Activated CD4-positive, alpha-beta T cell treated with anti-CD3 and anti-CD28 coated beads, Interleukin-2, amount 50 U/mL, for 48 hours (primary cell): Measurements from ENCODE around the gene ARPC5L.
"Not testable (repeated sequence)": the region's sequence is repeated elsewhere in the genome, so short reads cannot be mapped to it uniquely, and the experiment has no call there.

ENCODE experiments used
- DNase-seq, 2 experiments: peaks; one replicate each; pipeline ENCODE4 v3.0.0-alpha.2; 2020

The ARPC5L gene

DNA sequence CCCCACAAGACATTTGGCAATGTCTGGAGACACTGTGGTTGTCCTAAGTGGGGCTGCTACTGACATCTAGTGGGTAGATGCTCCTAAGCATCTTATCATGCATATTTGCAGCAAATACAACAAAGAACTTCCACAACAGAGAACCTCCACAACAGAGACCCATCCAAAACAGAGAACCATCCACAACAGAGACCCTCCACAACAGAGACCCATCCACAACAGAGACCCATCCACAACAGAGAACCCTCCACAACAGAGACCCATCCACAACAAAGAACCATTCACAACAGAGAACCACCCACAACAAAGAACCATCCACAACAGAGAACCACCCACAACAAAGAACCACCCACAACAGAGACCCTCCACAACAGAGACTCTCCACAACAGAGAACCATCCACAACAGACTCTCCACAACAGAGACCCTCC lies 32.8 kb downstream of the ARPC5L start:
- DNase-seq: no peak

DNA sequence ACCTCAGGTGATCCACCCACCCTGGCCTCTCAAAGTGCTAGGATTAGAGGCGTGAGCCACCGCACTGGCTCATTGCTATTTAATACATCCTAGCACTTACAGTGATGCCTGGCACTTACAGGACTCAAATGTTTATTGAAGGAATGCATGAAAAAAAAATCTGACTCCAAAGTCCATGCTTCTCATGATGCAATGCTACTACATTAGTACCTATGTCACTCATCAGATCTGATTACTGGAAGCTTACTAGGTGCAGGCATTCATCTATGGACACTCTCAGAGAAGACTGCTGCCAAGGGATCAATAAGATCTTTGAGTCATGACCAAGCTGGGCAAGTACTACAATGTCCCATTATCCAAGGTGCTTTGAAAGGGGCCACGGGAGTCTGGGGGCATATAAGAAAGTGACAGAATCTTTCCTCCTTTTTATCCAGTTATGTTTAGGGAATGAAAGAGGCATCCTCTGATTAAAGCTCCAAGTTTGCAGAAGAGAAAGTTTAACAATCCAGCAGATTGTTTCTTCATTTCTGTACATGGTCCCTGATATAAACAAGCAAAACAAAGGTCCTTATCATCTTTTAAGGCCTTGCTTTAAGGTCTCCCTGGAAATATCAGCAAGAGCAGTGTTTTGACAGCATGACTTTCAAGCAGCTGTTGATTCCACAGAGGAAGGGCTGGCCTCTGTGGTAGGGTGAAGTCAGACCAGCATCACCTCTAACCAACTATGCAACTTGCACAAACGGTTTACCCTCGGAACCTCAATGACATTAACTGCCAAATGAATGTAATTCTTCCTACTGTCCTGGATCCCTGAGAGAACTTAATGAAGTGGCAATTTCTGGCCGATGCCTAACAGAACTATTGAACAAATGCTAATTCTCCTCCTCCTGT lies 35.9 kb downstream of the ARPC5L start:
- no peak for DNase-seq

DNA sequence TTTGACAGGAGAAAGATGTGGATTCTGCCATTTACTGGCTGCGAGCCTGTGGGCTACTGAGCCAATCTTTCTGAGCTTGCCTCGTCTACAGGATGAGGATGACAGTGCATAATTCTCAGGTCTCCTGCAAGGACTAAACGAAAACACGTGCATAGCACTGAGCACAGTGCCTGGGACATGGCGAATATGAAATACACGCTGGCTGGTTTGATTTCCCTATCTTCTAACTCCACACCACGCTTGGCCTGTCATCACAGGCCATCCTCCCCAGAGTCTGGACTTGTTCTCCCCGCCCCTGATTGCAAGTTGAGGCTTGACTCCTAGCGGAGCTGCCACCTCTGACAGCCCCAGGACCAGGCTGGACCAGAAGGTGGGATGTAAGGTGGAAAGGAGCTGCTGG lies 37.9 kb downstream of the ARPC5L start:
- no peak for DNase-seq

DNA sequence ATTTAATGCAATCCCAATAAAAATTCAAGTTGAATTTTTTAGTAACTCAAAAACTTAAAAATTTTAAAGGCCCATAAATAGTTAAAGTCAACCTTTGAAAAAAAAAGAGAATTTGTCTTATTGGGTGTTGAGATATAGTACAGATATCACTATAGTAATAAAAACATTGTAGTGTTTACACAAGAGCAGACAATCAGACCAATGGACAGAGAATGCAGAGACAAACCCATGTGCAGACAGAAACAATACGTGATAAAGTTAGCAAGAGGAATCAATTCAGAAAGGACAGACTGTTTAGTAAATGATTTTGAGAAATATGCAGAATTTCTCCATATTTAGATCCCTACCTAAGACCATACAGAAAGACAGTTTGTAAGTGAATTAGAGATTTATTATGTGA lies 45.0 kb downstream of the ARPC5L start:
- no peak for DNase-seq

DNA sequence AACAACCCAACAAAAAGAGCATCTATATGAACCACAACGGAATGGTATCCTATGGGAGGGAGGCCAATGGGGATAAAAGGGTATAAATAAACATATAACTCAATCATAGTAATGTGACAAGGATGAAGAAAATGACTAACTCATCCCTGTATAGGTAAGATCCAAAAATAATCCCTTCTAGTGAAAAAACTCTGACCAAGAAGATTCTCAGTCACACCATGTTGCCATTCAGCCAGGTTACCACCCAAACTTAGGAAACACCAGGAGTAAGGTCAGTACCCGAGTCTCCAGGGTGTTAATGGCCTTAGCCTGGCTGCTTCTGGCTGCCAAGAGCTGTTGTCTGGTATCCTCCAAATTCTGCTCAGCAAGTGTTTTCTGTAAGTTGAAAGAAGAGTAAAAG lies 46.2 kb downstream of the ARPC5L start:
- DNase-seq: no peak

DNA sequence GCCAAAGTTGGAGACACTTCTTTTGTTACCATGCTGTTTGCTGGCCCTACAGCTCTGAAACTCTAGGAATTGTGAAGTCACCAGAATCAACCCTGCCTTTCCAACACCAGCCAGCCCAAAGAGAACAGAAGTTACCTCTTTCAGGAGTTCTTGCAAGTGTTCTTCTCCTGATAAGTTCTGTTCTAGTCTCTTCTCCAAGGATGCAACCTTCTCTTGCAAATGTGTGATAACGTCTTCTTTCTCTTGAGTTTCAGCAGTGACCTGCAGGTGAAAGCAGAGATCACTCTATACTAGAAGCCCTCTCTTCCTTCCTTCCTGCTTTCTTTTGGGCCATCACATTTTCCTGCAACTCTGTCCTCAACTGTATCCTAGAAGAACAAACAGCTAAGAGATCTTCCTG lies 49.8 kb downstream of the ARPC5L start:
- no peak for DNase-seq

DNA sequence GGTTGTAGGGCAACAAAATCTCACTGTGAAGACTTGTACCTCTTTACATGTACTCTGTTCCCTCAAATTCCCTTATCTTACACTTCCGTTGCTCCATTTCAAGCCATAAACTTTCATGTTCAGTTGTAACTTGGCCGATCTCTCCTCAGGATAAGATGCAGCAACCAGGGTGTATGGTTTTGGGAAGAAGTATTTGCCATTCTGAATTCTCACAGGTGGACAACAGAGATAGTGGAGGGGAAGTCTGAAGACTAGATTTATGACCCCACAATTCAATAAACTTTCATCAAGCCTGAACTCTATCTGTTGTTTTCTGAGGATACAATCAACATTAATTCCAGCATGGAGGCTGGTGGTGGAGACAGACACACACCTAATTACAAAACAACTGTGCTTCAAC lies 51.4 kb downstream of the ARPC5L start:
- no peak for DNase-seq

DNA sequence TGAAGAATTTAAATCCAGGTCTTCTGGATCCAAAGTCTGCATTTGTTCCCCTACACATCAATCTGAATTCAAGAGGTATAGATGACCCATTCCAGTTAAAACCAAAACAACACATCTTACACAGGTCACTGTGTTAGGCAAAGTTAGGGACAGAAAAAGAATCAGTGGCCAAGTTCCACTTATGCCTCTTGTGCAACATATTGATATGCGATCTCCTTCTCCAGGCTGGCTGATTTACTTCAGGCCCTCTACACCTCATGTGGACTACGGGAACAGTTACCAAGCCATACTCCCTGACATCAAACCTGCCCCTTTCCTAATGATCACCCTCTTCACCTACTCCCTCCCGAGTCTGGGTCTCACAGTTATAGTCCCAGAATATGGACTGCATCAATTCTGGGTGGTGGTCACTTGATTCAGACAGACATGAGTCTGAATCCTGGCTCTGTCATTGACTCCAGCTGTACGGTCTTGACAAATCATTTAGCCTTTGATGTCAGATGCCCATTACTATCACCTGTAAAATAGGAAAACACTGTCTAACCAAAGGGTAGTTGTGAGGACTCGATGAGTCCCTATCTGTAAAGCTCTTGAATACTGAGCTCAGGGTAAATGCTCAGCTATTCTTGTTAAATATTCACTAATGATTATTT lies 52.9 kb downstream of the ARPC5L start:
- DNase-seq: no peak

DNA sequence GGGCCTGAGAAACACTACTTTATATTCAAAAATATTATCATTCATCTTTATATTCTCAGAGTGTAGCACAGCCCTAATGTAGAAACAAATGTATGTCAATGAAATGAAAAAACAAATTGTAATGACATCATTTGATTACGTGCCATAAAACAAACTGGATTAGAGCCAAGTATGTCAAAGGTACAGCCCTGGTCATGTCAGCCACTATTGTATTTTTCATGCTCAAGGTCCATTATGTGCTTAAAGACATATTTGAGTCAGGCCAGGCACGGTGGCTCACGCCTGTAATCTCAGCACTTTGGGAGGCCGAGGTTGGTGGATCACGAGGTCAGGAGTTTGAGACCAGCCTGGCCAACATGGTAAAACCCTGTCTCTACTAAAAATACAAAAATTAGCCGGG lies 58.5 kb downstream of the ARPC5L start:
- not testable (repeated sequence) for DNase-seq
